Measurements from ENCODE around the gene NUP88. TPM values are rescaled to one million over a fixed set of nuclear protein-coding genes. Genes with fewer than 3 reads are reported as not detected.

The NUP88 gene
- 55.3 TPM for polyA plus RNA-seq
- long read RNA-seq, donor 1, partial matches to known transcripts, result 0 of 4 reads
- long read RNA-seq, donor 1, other reads (novel, unspliced or antisense), result 0 of 4 reads
- long read RNA-seq, donor 2, transcript NUP88-207 (17 exons, 2,916 nt), result major isoform, 7 of 104 reads
- long read RNA-seq, donor 2, partial matches to known transcripts, result 34 of 104 reads
- long read RNA-seq, donor 2, other reads (novel, unspliced or antisense), result 58 of 104 reads
- long read RNA-seq, donor 3, result 0 reads
- long read RNA-seq, donor 4, result 0 reads
- long read RNA-seq, donor 5, partial matches to known transcripts, result 0 of 26 reads
- long read RNA-seq, donor 5, other reads (novel, unspliced or antisense), result 24 of 26 reads
- long read RNA-seq, donor 6, transcript NUP88-210 (11 exons, 2,081 nt), result major isoform, 6 of 46 reads
- long read RNA-seq, donor 6, partial matches to known transcripts, result 8 of 46 reads
- long read RNA-seq, donor 6, other reads (novel, unspliced or antisense), result 30 of 46 reads
- long read RNA-seq, donor 7, partial matches to known transcripts, result 12 of 15 reads
- long read RNA-seq, donor 7, other reads (novel, unspliced or antisense), result 0 of 15 reads
- long read RNA-seq, donor 8, transcript NUP88-207 (17 exons, 2,916 nt), result major isoform, 7 of 10 reads
- long read RNA-seq, donor 8, partial matches to known transcripts, result 0 of 10 reads
- long read RNA-seq, donor 8, other reads (novel, unspliced or antisense), result 0 of 10 reads
- long read RNA-seq, donor 9, partial matches to known transcripts, result 0 of 33 reads
- long read RNA-seq, donor 9, other reads (novel, unspliced or antisense), result 28 of 33 reads
- long read RNA-seq, donor 10, transcript NUP88-207 (17 exons, 2,916 nt), result major isoform, 5 of 12 reads
- long read RNA-seq, donor 10, partial matches to known transcripts, result 5 of 12 reads
- long read RNA-seq, donor 10, other reads (novel, unspliced or antisense), result 0 of 12 reads
- long read RNA-seq, donor 11, partial matches to known transcripts, result 0 of 4 reads
- long read RNA-seq, donor 11, other reads (novel, unspliced or antisense), result 0 of 4 reads

GRCh38 chr17:5419356-5419958, at the start of gene NUP88:
Gene NUP88 (minus strand): TSS chr17:5419662. CDS start chr17:5419650, 12 bp downstream.
- no peaks in the 10 kb centered on the region for H3K27me3 ChIP-seq (ENCODE audit: control insufficient read depth, insufficient read depth, low read length)
- peak within 1 kb of the TSS; percentile 93 for H3K27ac ChIP-seq (ENCODE audit: low read length)
- peaks cover 11% of the 10 kb centered on the region for H3K4me1 ChIP-seq (ENCODE audit: control insufficient read depth, insufficient read depth, low read length)
- no peaks in the 10 kb centered on the region for H3K9me3 ChIP-seq (ENCODE audit: control insufficient read depth, low read depth, low read length)
- H3K4me3 ChIP-seq (ENCODE audit: low read length), result peak within 1 kb of the TSS; percentile 91
- peaks cover 39% of the 10 kb centered on the region for H3K36me3 ChIP-seq (ENCODE audit: control insufficient read depth, insufficient read depth, low read length)
- no CpG with 5 or more reads among the region's 49 CpGs for WGBS (ENCODE audit: insufficient coverage, low lambda C conversion rate)
- peak; percentile 96 to 99 for DNase-seq

- WGBS (ENCODE audit: insufficient coverage, low lambda C conversion rate), result no CpG with 5 or more reads among the region's 17 CpGs
Measured at GRCh38 chr17:5468075-5468473, 48.6 kb upstream of the NUP88 start.

DNA sequence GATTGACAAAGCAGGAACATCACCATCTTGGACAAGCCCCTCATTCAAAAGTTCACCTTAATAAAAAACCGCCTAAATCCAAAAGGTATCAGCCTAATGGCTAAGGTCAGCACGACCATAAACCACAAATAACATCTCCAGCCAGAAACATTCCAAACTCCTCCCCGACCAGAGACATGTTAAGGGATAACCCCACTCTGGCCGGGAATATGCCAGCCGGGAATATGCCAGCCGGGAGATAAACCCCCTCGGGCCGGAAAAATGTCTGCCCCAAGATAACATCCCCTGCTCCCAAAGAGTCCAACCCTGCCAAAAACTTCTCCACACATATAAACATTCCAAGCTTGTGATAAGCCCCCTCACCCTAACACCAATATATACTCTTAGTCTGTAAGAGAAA, 48.0 kb upstream of the NUP88 start:
- Histone ChIP-seq H3K9me3 (ENCODE audit: control insufficient read depth, low read depth, low read length) (no peaks in the 10 kb centered on the region), H3K4me1 (ENCODE audit: control insufficient read depth, insufficient read depth, low read length) (no peaks in the 10 kb centered on the region), H3K4me3 (ENCODE audit: low read length) (peak overlapping the region; percentile 89), H3K27ac (ENCODE audit: low read length) (no peak overlapping the region), H3K27me3 (ENCODE audit: control insufficient read depth, insufficient read depth, low read length) (no peaks in the 10 kb centered on the region), H3K36me3 (ENCODE audit: control insufficient read depth, insufficient read depth, low read length) (peaks cover under 1% of the 10 kb centered on the region)
- DNase-seq, result no peak
- WGBS (ENCODE audit: insufficient coverage, low lambda C conversion rate), result no CpG with 5 or more reads among the region's 8 CpGs

More at GRCh38 chr17:5468075-5468473, 48.6 kb upstream of the NUP88 start:
- DNase-seq, result no peak
- Histone ChIP-seq H3K36me3 (ENCODE audit: control insufficient read depth, insufficient read depth, low read length) (peaks cover 2% of the 10 kb centered on the region), H3K9me3 (ENCODE audit: control insufficient read depth, low read depth, low read length) (no peaks in the 10 kb centered on the region), H3K27me3 (ENCODE audit: control insufficient read depth, insufficient read depth, low read length) (no peaks in the 10 kb centered on the region), H3K4me1 (ENCODE audit: control insufficient read depth, insufficient read depth, low read length) (no peaks in the 10 kb centered on the region), H3K4me3 (ENCODE audit: low read length) (peak overlapping the region; percentile 89), H3K27ac (ENCODE audit: low read length) (peak overlapping the region; percentile 27)

DNA sequence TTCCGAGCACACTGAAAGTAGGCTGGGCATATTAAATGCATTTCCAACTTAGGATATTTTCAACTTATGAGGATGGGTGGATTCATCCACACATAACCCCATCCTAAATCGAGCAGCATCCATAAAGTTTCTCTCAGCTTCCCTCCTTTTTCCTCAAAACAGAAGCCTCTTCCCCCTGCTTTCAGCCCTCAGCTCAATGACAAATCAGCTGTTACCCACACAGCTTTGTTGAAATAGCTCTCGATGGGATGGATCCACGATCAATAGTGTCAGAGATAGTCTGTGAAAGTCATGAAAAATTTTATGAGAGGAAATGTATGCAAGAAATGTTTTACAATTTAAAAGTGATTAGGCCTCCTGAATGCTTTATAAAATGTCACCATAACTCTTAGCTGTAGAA, 46.8 kb upstream of the NUP88 start:
- H3K27ac ChIP-seq (ENCODE audit: low read length), result no peak overlapping the region
- WGBS (ENCODE audit: insufficient coverage, low lambda C conversion rate), result no CpG with 5 or more reads among the region's 4 CpGs

GRCh38 chr17:5464717-5465507, 45.5 kb upstream of the NUP88 start:
- Histone ChIP-seq H3K27me3 (ENCODE audit: control insufficient read depth, insufficient read depth, low read length) (no peaks in the 10 kb centered on the region), H3K36me3 (ENCODE audit: control insufficient read depth, insufficient read depth, low read length) (peaks cover 14% of the 10 kb centered on the region), H3K27ac (ENCODE audit: low read length) (no peak overlapping the region), H3K4me3 (ENCODE audit: low read length) (no peak overlapping the region), H3K9me3 (ENCODE audit: control insufficient read depth, low read depth, low read length) (no peaks in the 10 kb centered on the region), H3K4me1 (ENCODE audit: control insufficient read depth, insufficient read depth, low read length) (no peaks in the 10 kb centered on the region)
- no CpG with 5 or more reads among the region's 10 CpGs for WGBS (ENCODE audit: insufficient coverage, low lambda C conversion rate)
- DNase-seq, result no peak

More for the DNA sequence above, 46.8 kb upstream of the NUP88 start:
- H3K4me1 ChIP-seq (ENCODE audit: control insufficient read depth, insufficient read depth, low read length), result no peaks in the 10 kb centered on the region
- no peak overlapping the region for H3K4me3 ChIP-seq (ENCODE audit: low read length)
- H3K27me3 ChIP-seq (ENCODE audit: control insufficient read depth, insufficient read depth, low read length), result no peaks in the 10 kb centered on the region
- H3K9me3 ChIP-seq (ENCODE audit: control insufficient read depth, low read depth, low read length), result no peaks in the 10 kb centered on the region
- no peak for DNase-seq
- peaks cover 5% of the 10 kb centered on the region for H3K36me3 ChIP-seq (ENCODE audit: control insufficient read depth, insufficient read depth, low read length)

DNA sequence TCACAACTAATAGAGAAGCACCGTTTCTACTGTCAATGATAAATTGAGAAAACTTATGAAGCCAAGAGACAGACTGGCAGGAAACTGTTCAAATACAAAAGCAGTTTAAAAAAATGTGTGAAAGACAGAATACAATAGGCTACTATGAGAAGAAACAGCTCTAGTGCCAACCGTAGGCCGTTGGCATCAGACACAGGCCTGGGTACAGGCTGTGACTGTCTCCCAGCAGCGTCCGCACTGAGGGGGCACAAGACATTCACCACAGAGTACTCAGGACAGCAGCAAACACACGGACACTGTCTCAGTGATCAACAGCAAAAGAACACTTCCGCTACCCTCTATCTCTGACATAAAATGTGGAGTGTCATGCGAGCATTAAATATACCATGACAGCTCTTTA, 27.3 kb upstream of the NUP88 start:
- H3K36me3 ChIP-seq (ENCODE audit: control insufficient read depth, insufficient read depth, low read length), result peaks cover 62% of the 10 kb centered on the region
- whole genome bisulfite sequencing (ENCODE audit: insufficient coverage, low lambda C conversion rate), result 80% methylated on average over 1 of the region's 8 CpGs

GRCh38 chr17:5444209-5444608, 24.7 kb upstream of the NUP88 start:
- no peaks in the 10 kb centered on the region for H3K27me3 ChIP-seq (ENCODE audit: control insufficient read depth, insufficient read depth, low read length)
- no CpG with 5 or more reads among the region's 22 CpGs for WGBS (ENCODE audit: insufficient coverage, low lambda C conversion rate)
- no peak overlapping the region for H3K4me3 ChIP-seq (ENCODE audit: low read length)
- H3K27ac ChIP-seq (ENCODE audit: low read length), result no peak overlapping the region
- H3K36me3 ChIP-seq (ENCODE audit: control insufficient read depth, insufficient read depth, low read length), result peaks cover 52% of the 10 kb centered on the region
- peaks cover 3% of the 10 kb centered on the region for H3K4me1 ChIP-seq (ENCODE audit: control insufficient read depth, insufficient read depth, low read length)
- DNase-seq, result no peak
- no peaks in the 10 kb centered on the region for H3K9me3 ChIP-seq (ENCODE audit: control insufficient read depth, low read depth, low read length)

More for the DNA sequence above, 27.3 kb upstream of the NUP88 start:
- Histone ChIP-seq H3K27me3 (ENCODE audit: control insufficient read depth, insufficient read depth, low read length) (no peaks in the 10 kb centered on the region), H3K27ac (ENCODE audit: low read length) (no peak overlapping the region), H3K9me3 (ENCODE audit: control insufficient read depth, low read depth, low read length) (no peaks in the 10 kb centered on the region), H3K4me3 (ENCODE audit: low read length) (no peak overlapping the region), H3K4me1 (ENCODE audit: control insufficient read depth, insufficient read depth, low read length) (no peaks in the 10 kb centered on the region)
- DNase-seq, result no peak

- DNase-seq, result no peak
- Histone ChIP-seq H3K27ac (ENCODE audit: low read length) (no peak overlapping the region), H3K36me3 (ENCODE audit: control insufficient read depth, insufficient read depth, low read length) (peaks cover 50% of the 10 kb centered on the region), H3K4me1 (ENCODE audit: control insufficient read depth, insufficient read depth, low read length) (peaks cover 4% of the 10 kb centered on the region), H3K4me3 (ENCODE audit: low read length) (no peak overlapping the region), H3K9me3 (ENCODE audit: control insufficient read depth, low read depth, low read length) (no peaks in the 10 kb centered on the region), H3K27me3 (ENCODE audit: control insufficient read depth, insufficient read depth, low read length) (no peaks in the 10 kb centered on the region)
- 80% methylated on average over 1 of the region's 6 CpGs for WGBS (ENCODE audit: insufficient coverage, low lambda C conversion rate)
Measured at GRCh38 chr17:5443728-5444127, 24.3 kb upstream of the NUP88 start.

DNA sequence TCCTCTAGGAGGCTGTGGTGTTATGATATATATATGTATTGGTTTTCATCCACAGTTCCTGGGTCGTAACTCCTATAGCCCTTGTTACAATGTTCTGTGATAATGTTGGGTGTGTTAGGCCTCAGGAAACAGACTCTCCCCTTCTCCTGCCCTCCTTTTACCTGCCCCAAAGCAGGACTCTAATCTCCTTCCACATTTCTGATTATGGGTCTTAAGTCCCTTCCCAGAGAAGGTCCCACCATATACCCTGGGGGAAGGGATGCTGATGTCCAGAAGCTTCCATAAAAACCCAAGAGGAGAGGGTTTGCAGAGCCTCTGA, 19.9 kb upstream of the NUP88 start:
- WGBS (ENCODE audit: insufficient coverage, low lambda C conversion rate), result no CpG with 5 or more reads among the region's 1 CpG
- H3K4me3 ChIP-seq (ENCODE audit: low read length), result no peak overlapping the region
- no peaks in the 10 kb centered on the region for H3K27me3 ChIP-seq (ENCODE audit: control insufficient read depth, insufficient read depth, low read length)
- H3K9me3 ChIP-seq (ENCODE audit: control insufficient read depth, low read depth, low read length), result no peaks in the 10 kb centered on the region
- DNase-seq, result no peak
- H3K36me3 ChIP-seq (ENCODE audit: control insufficient read depth, insufficient read depth, low read length), result peaks cover 40% of the 10 kb centered on the region
- H3K4me1 ChIP-seq (ENCODE audit: control insufficient read depth, insufficient read depth, low read length), result peaks cover 10% of the 10 kb centered on the region
- H3K27ac ChIP-seq (ENCODE audit: low read length), result peak overlapping the region; percentile 37
